Endothelial cell of umbilical vein (primary cell): ENCODE data around the gene ADTRP. TPM values are rescaled to one million over a fixed set of nuclear protein-coding genes. Genes with fewer than 3 reads are reported as not detected.

Source experiments
- BruUV-seq: library from RNA; stranded (reverse); fragments of 400-500 nt; replicated peaks from 2 replicates; lab custom pipeline; 2021; lab: Mats Ljungman, UMichigan
- CTCF ChIA-PET: fragments of 300-600, 350-600 bp; sonication (Branson Sonifier 250); formaldehyde crosslinking; loops from one replicate; lab custom pipeline; 2021; ENCODE audit warnings: antibody characterized with exemption, inconsistent platforms; lab: Charles Lee
- POLR2A ChIA-PET: fragments of 300-600, 350-600 bp; sonication (Branson Sonifier 250); formaldehyde crosslinking; loops from one replicate; lab custom pipeline; 2021; ENCODE audit warnings: antibody characterized with exemption, inconsistent platforms; lab: Charles Lee
- DNase-seq: peaks from one replicate; pipeline ENCODE4 v3.0.0-alpha.2; 2011; ENCODE audit warnings: low read depth, low spot score
- FAIRE-seq: peaks from 2 replicates; lab custom pipeline; 2011; peaks lifted over from hg19 to GRCh38; lab: Jason Lieb, UNC
- H2AFZ ChIP-seq: 2 replicates; pipeline ENCODE4 v1.6.0; 2012; ENCODE audit warnings: low read depth, low read length, control low read depth, inconsistent platforms
- H3K27ac ChIP-seq: 2 replicates; pipeline ENCODE4 v1.5.1; 2011; ENCODE audit warnings: low read depth, mild to moderate bottlenecking, control low read depth, low read length, moderate library complexity; ENCODE audit not compliant: insufficient read depth
- H3K27me3 ChIP-seq, 2 experiments: 2 replicates each; pipeline versions ENCODE4 v1.6.0 to v1.6.1; 2011; ENCODE audit warnings: low read length in 2 of 2, mixed read lengths in 1 of 2; ENCODE audit not compliant: control insufficient read depth in 2 of 2, insufficient read depth in 2 of 2
- H3K36me3 ChIP-seq, 2 experiments: 2 replicates in 1 of 2; 3 replicates in 1 of 2; pipeline ENCODE4 v1.5.1; 2011; ENCODE audit warnings: low read length in 2 of 2, mild to moderate bottlenecking in 1 of 2, moderate library complexity in 1 of 2; ENCODE audit not compliant: control insufficient read depth in 2 of 2, insufficient read depth in 2 of 2; ENCODE audit errors: extremely low read depth in 1 of 2
- H3K4me1 ChIP-seq: 3 replicates; pipeline ENCODE4 v1.5.1; 2011; ENCODE audit warnings: mild to moderate bottlenecking, low read length; ENCODE audit not compliant: control insufficient read depth, insufficient read depth; ENCODE audit errors: extremely low read depth
- H3K4me2 ChIP-seq: 2 replicates; pipeline ENCODE4 v1.6.1; 2011; ENCODE audit warnings: low read length, control low read depth, mixed read lengths; ENCODE audit not compliant: insufficient read depth
- H3K4me3 ChIP-seq, 3 experiments: fragments of 200-600 bp in 1 of 3; sonication (generic), shearing (Covaris generic) in 1 of 3; replicated peaks in 1 of 3; 2 replicates each; pipeline ENCODE4 v1.5.1; 2011 to 2016; ENCODE audit warnings: control low read depth in 3 of 3, low read length in 3 of 3, mild to moderate bottlenecking in 2 of 3, inconsistent platforms in 1 of 3, low read depth in 1 of 3, moderate library complexity in 1 of 3; ENCODE audit not compliant: insufficient read depth in 1 of 3
- H3K79me2 ChIP-seq: 2 replicates; pipeline ENCODE4 v1.6.0; 2012; ENCODE audit warnings: low read length, inconsistent platforms; ENCODE audit not compliant: control insufficient read depth, insufficient read depth
- H3K9ac ChIP-seq: replicated peaks from 2 replicates; pipeline ENCODE3; 2011; ENCODE audit warnings: low read length, control low read depth; ENCODE audit not compliant: insufficient read depth; ENCODE audit errors: extremely low read depth
- H3K9me1 ChIP-seq: replicated peaks from 3 replicates; pipeline ENCODE4 v1.6.0; 2011; ENCODE audit warnings: mild to moderate bottlenecking, low read length; ENCODE audit not compliant: control insufficient read depth, insufficient read depth; ENCODE audit errors: extremely low read depth
- H3K9me3 ChIP-seq: replicated peaks from 2 replicates; pipeline ENCODE4 v1.5.1; 2012; ENCODE audit warnings: low read length, inconsistent platforms; ENCODE audit not compliant: control insufficient read depth, insufficient read depth
- H4K20me1 ChIP-seq: replicated peaks from 2 replicates; pipeline ENCODE3; 2011; ENCODE audit warnings: mild to moderate bottlenecking, low read length; ENCODE audit not compliant: control insufficient read depth, insufficient read depth; ENCODE audit errors: extremely low read depth
- EZH2 ChIP-seq: IDR thresholded peaks from 2 replicates; pipeline ENCODE4 v1.6.1; 2012; ENCODE audit warnings: borderline replicate concordance, low read depth, mild to moderate bottlenecking, moderate library complexity, low read length, inconsistent platforms; ENCODE audit not compliant: severe bottlenecking
- FOS ChIP-seq: IDR thresholded peaks from 2 replicates; pipeline ENCODE4 v1.6.1; 2011; ENCODE audit warnings: mild to moderate bottlenecking, low read length, moderate library complexity, borderline replicate concordance; ENCODE audit not compliant: insufficient read depth
- GATA2 ChIP-seq: IDR thresholded peaks from 2 replicates; pipeline ENCODE4 v1.7.0; 2011; ENCODE audit warnings: low read depth, mild to moderate bottlenecking, moderate library complexity, mixed read lengths, low read length; ENCODE audit not compliant: insufficient read length, insufficient read depth
- JUN ChIP-seq: IDR thresholded peaks from 2 replicates; pipeline ENCODE4 v1.6.1; 2011; ENCODE audit warnings: borderline replicate concordance, low read depth; ENCODE audit not compliant: insufficient read length, insufficient read depth
- MYC ChIP-seq: IDR thresholded peaks from one replicate; pipeline ENCODE4 v1.6.1; 2011; ENCODE audit warnings: mild to moderate bottlenecking, low read depth, low read length
- POLR2A ChIP-seq: IDR thresholded peaks from 2 replicates; pipeline ENCODE4 v1.6.1; 2012; ENCODE audit warnings: low read depth, mild to moderate bottlenecking, control low read depth, low read length
- POLR2AphosphoS5 ChIP-seq: IDR thresholded peaks from 2 replicates; pipeline ENCODE4 v1.6.1; 2012; ENCODE audit warnings: low read depth, mild to moderate bottlenecking, control low read depth, low read length, moderate library complexity; ENCODE audit not compliant: insufficient read depth
- dilution Hi-C: fragments of 300-500 bp; cut with MboI; formaldehyde crosslinking; loops from one replicate; pipeline ENCODE4 v1.15.0; 2019; ENCODE audit warnings: low sequenced_read_pairs; ENCODE audit not compliant: extremely low pct_ligation_motif_present
- intact Hi-C: fragments of 100-400 bp; cut with micrococcal nuclease; formaldehyde crosslinking; loops from one replicate; pipeline ENCODE4 v1.10.0; 2022
- polyA plus RNA-seq, 4 experiments: library from polyadenylated mRNA; depleted of rRNA in 3 of 4; stranded (reverse) in 3 of 4; unstranded in 1 of 4; fragments of >200 nt; gene quantifications; 2 replicates each; pipeline versions ENCODE4 v1.2.1 to v1.2.3, GENCODE V29; 2011 to 2012; ENCODE audit warnings: missing spikeins in 1 of 4
- total RNA-seq: library from RNA; stranded (reverse); gene quantifications from 2 replicates; pipeline ENCODE4 v1.2.3, GENCODE V29; 2021
- TF ChIP-seq, protein P1 (sequence below), 2 donors: IDR thresholded peaks; 1 replicate in 1 of 2; 2 replicates in 1 of 2; pipeline ENCODE4 v1.5.1; 2011; ENCODE audit warnings: low read length in 2 of 2, mild to moderate bottlenecking in 2 of 2, moderate library complexity in 2 of 2, control low read depth in 1 of 2, inconsistent platforms in 1 of 2, low read depth in 1 of 2; ENCODE audit not compliant: insufficient read depth in 1 of 2; ENCODE audit errors: extremely low read depth in 1 of 2
- TF ChIP-seq, protein P2 (sequence below): IDR thresholded peaks from 2 replicates; pipeline ENCODE4 v1.6.1; 2011; ENCODE audit not compliant: insufficient read depth, insufficient read length

The ADTRP gene
- total and polyA plus RNA-seq, 2 donors (not counting 3 experiments of a cell fraction or from before 2014, with no cell fraction given), result 3.3 to 4.4 TPM

DNA sequence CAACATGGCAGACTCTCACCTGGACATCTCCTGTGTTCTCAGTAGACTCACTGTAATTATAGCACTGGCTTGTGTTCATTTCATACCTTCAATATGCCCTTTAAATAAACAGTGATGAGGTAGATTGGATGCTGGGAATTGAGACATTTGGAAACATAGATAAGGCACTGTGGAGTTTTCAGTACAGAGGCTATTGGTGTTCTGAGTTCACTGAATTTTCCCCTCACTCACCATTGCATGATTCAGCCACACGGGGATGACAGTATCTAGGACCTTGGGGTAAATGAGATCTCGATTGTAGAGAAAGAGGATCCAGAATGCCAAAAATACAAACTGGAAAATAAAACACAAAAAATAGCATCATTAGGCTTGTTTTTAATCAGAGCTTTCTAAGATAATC, 12.6 kb downstream of the ADTRP start:
- Histone ChIP-seq H3K9me1 (no peaks in the 10 kb centered on the region), H2AFZ (no peak overlapping the region), H3K4me1 (peaks cover 65% of the 10 kb centered on the region), H3K79me2 (peaks cover 2% of the 10 kb centered on the region), H3K27ac (peak overlapping the region; percentile 94), H3K27me3 (no peaks in the 10 kb centered on the region), H3K9ac (peak overlapping the region; percentile 67), H3K9me3 (no peaks in the 10 kb centered on the region), H4K20me1 (no peaks in the 10 kb centered on the region), H3K36me3 (no peaks in the 10 kb centered on the region), H3K4me3 (no peak overlapping the region), H3K4me2 (peak overlapping the region; percentile 26)
- BruUV-seq, result TSS peak; percentile 47
- intact Hi-C loops, result loop anchor here (1.0 to 10.0 kb wide), 8 partner anchors 113 to 841 kb away; partner anchors contain the start of gene EDN1
- dilution Hi-C loops, result loop anchor here (5.0 to 25.0 kb wide), 2 partner anchors 159 to 521 kb away; partner anchors contain the start of gene EDN1
- FAIRE-seq, result peak; percentile 28
- POLR2A ChIA-PET, result interaction anchor here (0.9 to 1.7 kb wide), 2 partner anchors 114 to 524 kb away, joined by 3 to 5 read pairs; partner anchors contain the start of gene EDN1
- peak; percentile 49 for DNase-seq
- CTCF ChIA-PET, result interaction anchor here (1.0 to 2.0 kb wide), 2 partner anchors 111 to 468 kb away, joined by 3 to 5 read pairs; no protein-coding TSS in a partner anchor
- TF ChIP-seq, protein P1, sequence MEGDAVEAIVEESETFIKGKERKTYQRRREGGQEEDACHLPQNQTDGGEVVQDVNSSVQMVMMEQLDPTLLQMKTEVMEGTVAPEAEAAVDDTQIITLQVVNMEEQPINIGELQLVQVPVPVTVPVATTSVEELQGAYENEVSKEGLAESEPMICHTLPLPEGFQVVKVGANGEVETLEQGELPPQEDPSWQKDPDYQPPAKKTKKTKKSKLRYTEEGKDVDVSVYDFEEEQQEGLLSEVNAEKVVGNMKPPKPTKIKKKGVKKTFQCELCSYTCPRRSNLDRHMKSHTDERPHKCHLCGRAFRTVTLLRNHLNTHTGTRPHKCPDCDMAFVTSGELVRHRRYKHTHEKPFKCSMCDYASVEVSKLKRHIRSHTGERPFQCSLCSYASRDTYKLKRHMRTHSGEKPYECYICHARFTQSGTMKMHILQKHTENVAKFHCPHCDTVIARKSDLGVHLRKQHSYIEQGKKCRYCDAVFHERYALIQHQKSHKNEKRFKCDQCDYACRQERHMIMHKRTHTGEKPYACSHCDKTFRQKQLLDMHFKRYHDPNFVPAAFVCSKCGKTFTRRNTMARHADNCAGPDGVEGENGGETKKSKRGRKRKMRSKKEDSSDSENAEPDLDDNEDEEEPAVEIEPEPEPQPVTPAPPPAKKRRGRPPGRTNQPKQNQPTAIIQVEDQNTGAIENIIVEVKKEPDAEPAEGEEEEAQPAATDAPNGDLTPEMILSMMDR (IDR thresholded peaks at IDR 0.05; ENCODE audit: extremely low read depth in 1 of 2, insufficient read depth in 1 of 2, low read depth in 1 of 2, low read length in 2 of 2), result no peak
- TF ChIP-seq EZH2, result no peak
- no peak for TF ChIP-seq POLR2A

DNA sequence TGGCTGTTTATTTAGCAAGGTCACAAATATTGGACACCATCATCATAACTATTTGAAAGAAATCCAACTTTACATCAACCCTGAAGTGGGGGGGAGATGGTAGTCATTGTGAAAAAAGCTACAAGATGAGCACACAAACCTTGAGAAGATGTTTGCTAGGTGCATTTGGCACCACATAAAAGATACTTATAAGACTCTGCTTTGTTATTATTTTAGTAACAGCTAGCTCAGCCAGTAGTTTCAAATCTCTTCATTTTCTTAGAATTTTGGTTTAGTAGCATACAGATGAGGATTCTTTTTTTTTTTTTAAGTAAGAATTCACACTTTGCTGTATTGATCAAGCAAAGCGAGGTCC, 14.4 kb downstream of the ADTRP start:
- H3K36me3 ChIP-seq, result no peaks in the 10 kb centered on the region
- H2AFZ ChIP-seq, result no peak overlapping the region
- H3K79me2 ChIP-seq, result peaks cover 2% of the 10 kb centered on the region
- no peak overlapping the region for H3K4me2 ChIP-seq
- DNase-seq (no peak), FAIRE-seq (no peak)
- POLR2A ChIA-PET, result interaction anchor here (0.7 kb wide), 1 partner anchor 15 kb away, joined by 5 read pairs; no protein-coding TSS in a partner anchor
- BruUV-seq, result no TSS peak
- CTCF ChIA-PET, result interaction anchor here (1.0 to 2.4 kb wide), 3 partner anchors 9 to 109 kb away, joined by 3 to 6 read pairs (median 3); no protein-coding TSS in a partner anchor
- no peak overlapping the region for H3K27ac ChIP-seq
- H3K9me1 ChIP-seq, result no peaks in the 10 kb centered on the region
- no peak overlapping the region for H3K9ac ChIP-seq
- intact Hi-C loops, result loop anchor here (10.0 kb wide), 1 partner anchor 721 kb away; no protein-coding TSS in a partner anchor
- no peak overlapping the region for H3K4me3 ChIP-seq
- H3K4me1 ChIP-seq, result peaks cover 50% of the 10 kb centered on the region
- no peaks in the 10 kb centered on the region for H3K9me3 ChIP-seq
- H3K27me3 ChIP-seq, result no peaks in the 10 kb centered on the region
- TF ChIP-seq FOS (no peak), GATA2 (no peak), POLR2AphosphoS5 (no peak), JUN (no peak), POLR2A (no peak), EZH2 (no peak), MYC (no peak)
- TF ChIP-seq, protein P2, sequence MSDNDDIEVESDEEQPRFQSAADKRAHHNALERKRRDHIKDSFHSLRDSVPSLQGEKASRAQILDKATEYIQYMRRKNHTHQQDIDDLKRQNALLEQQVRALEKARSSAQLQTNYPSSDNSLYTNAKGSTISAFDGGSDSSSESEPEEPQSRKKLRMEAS, result no peak
- TF ChIP-seq, protein P1 (IDR thresholded peaks at IDR 0.05; ENCODE audit: extremely low read depth in 1 of 2, insufficient read depth in 1 of 2, low read depth in 1 of 2, low read length in 2 of 2), result no peak
- no peaks in the 10 kb centered on the region for H4K20me1 ChIP-seq
- dilution Hi-C loops, result loop anchor here (25.0 kb wide), 1 partner anchor 523 kb away; the partner anchor contains the start of gene EDN1
